GM18499 (cell line): Measurements from ENCODE around the gene GLB1L2.

Experiments used
- ATAC-seq: cut with Tn5 transposase; IDR thresholded peaks from one replicate; pipeline ENCODE4 v1.9.1; 2021; ENCODE audit warnings: moderate number of reproducible peaks; ENCODE audit not compliant: insufficient read depth, unreplicated experiment

GLB1L2 gene

DNA sequence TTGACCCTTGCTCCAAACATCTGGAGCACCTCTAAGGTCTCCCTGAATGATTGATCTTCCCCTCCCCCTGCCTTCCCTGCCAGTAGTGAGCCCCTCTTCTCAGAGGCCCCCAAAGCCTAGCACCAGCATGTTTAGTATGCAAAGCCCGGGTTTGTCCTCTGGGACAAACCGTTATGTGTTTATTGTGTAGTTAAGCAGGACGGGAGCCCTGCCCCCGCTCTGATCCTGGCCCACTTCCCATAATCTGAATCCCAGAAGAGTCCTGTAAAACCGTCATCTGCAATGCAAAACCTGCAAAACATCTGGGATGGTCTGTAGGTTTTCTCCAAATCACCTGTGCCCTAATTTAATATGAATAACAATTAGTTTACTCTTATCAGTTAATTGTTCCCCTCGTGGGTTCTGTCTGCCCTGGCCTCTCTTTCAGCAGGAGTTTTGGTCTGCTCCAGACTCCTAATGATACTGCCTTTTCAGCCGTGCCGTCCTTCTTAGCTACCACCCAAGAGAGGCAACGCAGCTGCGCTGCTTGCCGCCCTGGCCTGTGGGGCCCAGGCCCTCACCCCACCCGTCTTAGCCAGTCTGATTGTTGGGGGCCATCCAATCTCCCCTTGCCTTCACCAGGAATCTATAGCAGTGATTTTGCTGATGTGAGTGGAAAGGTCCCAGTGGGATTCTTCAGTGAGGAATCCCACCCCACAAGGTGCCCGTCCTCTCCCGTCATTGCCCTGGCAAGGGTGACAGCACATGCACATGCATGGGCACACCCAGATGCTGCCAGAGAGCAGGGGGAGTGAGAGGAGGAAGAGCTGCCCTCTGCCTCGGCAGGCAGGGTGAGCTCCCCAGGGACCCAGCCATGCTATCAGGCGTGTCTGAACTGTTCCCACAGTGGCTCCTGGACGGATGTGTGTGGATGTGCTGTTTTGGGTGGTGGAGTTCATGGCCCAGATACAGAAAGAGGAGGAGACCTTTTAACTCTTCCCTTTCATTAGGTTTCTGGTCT, 83.3 kb downstream of the GLB1L2 start:
- ATAC-seq = no peak

DNA sequence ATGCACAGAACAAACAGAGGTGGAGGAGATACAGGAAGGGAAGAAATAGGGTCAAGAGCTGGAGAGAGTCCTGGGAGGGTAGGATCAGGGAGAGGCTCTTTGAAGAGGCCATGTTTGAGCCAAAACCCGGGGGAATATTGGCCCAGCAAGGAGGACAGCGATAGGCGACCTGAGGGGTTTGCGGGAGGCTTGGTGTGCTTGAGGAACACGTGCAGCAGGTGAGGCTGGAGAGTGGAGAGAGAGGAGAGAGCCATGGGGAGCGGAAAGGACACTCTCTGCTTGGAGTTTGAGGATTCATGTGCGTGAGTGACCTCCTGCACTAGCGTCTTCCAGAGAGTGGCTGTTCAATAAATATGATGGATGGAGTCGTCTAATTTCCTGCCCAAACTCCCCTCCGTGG, 84.9 kb downstream of the GLB1L2 start:
- ATAC-seq = no peak

GRCh38 chr11:134417871-134418840, 86.4 kb downstream of the GLB1L2 start:
- no peak for ATAC-seq

- no peak for ATAC-seq
Measured at GRCh38 chr11:134423106-134423505, 91.3 kb downstream of the GLB1L2 start.

GRCh38 chr11:134425413-134425812, 93.6 kb downstream of the GLB1L2 start:
- no peak for ATAC-seq
